Measurements from ENCODE around the gene SLC35C1. TPM values are rescaled to one million over a fixed set of nuclear protein-coding genes. Genes with fewer than 3 reads are reported as not detected.

SLC35C1 gene
- total RNA-seq, 1 donor from 2014 or later, result 8.6 TPM

DNA sequence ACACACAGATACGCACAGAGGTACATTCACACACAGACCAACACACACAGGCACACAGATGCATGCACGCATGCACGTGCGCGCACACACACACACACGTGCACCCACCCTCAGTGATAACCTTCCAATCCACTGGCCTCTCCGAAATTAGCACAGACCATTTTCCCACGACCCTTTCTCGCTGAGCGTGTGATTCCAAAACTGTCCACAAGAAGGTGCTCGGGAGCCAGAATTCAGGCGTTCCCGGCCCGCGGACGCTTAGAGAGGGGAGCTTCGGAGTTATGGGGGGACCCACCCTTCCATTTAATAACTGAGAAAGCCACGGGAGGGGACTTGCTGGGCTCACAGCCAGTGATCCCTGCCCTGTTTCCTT, 33.8 kb upstream of the SLC35C1 start:
- Mint-ChIP-seq H3K4me1 (peaks cover 9% of the 10 kb centered on the region), H3K9me3 (no peaks in the 10 kb centered on the region), H3K27me3 (peaks cover 6% of the 10 kb centered on the region), H3K27ac (peak overlapping the region; percentile 64), H3K4me3 (peak overlapping the region; percentile 89), H3K36me3 (ENCODE audit: low read depth) (no peaks in the 10 kb centered on the region)
- ATAC-seq (ENCODE audit: low read depth), result peak; percentile 69
- CTCF ChIA-PET, result interaction anchor here (0.7 to 3.7 kb wide), 26 partner anchors 9 to 1194 kb away, joined by 3 to 54 read pairs (median 5); partner anchors contain the start of gene SLC35C1
- TF ChIP-seq, protein P1, sequence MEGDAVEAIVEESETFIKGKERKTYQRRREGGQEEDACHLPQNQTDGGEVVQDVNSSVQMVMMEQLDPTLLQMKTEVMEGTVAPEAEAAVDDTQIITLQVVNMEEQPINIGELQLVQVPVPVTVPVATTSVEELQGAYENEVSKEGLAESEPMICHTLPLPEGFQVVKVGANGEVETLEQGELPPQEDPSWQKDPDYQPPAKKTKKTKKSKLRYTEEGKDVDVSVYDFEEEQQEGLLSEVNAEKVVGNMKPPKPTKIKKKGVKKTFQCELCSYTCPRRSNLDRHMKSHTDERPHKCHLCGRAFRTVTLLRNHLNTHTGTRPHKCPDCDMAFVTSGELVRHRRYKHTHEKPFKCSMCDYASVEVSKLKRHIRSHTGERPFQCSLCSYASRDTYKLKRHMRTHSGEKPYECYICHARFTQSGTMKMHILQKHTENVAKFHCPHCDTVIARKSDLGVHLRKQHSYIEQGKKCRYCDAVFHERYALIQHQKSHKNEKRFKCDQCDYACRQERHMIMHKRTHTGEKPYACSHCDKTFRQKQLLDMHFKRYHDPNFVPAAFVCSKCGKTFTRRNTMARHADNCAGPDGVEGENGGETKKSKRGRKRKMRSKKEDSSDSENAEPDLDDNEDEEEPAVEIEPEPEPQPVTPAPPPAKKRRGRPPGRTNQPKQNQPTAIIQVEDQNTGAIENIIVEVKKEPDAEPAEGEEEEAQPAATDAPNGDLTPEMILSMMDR (IDR thresholded peaks at IDR 0.05), result no peak
- intact Hi-C loops (cut with micrococcal nuclease), result loop anchor here (1.0 kb wide), 5 partner anchors 34 to 431 kb away; partner anchors contain the start of gene SLC35C1
- peak; percentile 74 for DNase-seq
- POLR2A ChIA-PET, result interaction anchor here (1.2 kb wide), 1 partner anchor 235 kb away, joined by 7 read pairs; no protein-coding TSS in a partner anchor

DNA sequence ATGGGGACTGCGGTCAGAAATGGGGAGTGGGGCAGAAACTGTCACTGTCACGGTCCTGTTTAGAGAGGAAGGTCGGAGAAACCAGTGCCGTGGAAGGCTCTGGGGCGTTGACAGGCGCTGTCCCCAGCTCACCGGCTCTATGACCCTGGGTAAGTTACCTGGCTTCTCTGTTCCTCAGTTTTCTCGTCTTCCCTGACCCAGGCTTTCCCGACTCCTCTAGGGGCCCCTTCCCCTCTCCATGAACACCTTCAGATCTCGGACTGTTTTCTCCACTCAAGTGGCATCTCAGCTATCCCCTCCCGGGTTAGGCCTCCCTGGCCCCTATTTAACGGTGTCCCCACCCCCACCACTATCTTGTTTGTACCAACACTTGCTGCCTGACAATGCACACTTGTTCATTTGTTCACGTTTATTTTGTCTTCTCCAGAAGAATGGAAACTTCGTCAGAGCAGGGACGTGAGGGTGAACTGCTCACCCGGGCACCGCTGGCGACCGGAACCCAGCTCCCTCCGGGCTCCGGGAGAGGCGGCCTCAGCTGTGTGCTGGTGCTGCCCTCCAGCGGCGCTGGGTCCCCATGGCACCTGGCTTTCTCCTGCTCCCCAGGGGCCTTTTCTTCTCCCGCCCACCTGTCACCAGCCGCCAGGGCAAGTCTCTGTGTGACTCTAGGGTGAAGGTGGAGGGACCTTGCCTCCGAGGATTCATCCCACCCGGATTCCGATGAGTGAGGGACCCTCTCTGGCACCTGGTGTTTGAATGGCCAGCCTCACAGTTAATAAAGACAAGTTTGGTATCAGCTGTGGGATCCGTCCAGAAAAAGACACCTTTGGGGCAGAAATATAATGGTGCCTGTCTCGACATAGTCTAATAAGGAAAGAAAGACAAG, 33.1 kb upstream of the SLC35C1 start:
- DNase-seq (peak; percentile 71), ATAC-seq (ENCODE audit: low read depth) (peak; percentile 88)
- H3K4me3 Mint-ChIP-seq, result peak overlapping the region; percentile 89
- H3K36me3 Mint-ChIP-seq (ENCODE audit: low read depth), result no peaks in the 10 kb centered on the region
- H3K9me3 Mint-ChIP-seq, result no peaks in the 10 kb centered on the region
- ChIA-PET CTCF (interaction anchor here (0.6 to 3.7 kb wide), 35 partner anchors 10 to 1194 kb away, joined by 3 to 54 read pairs (median 4); partner anchors contain the start of genes CRY2 and SLC35C1), POLR2A (interaction anchor here (1.0 to 1.2 kb wide), 2 partner anchors 235 to 347 kb away, joined by 3 to 7 read pairs; no protein-coding TSS in a partner anchor)
- H3K4me1 Mint-ChIP-seq, result peaks cover 9% of the 10 kb centered on the region
- peaks cover 3% of the 10 kb centered on the region for H3K27me3 Mint-ChIP-seq
- intact Hi-C loops (cut with micrococcal nuclease), result loop anchor here (1.0 to 2.0 kb wide), 6 partner anchors 33 to 661 kb away; partner anchors contain the start of gene SLC35C1
- peak overlapping the region; percentile 64 for H3K27ac Mint-ChIP-seq
- TF ChIP-seq, protein P1 (IDR thresholded peaks at IDR 0.05), result no peak

DNA sequence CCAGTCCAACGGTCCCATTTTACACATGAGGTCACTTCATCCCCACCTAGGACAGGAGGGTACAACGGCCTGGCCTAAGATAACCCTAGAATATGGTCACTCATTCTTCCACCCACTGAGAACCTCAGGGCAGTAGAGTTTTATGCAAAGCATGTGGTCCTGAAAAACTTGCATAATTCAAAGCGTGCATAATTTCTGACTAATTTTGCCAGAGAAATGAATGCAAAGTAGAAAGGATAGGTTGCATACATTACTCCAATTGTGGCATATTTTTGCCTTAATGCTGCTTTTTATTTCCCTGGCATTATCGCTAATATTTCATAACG, 32.5 kb upstream of the SLC35C1 start:
- ATAC-seq (ENCODE audit: low read depth), result no peak
- CTCF ChIA-PET, result interaction anchor here (1.0 to 3.7 kb wide), 19 partner anchors 10 to 662 kb away, joined by 3 to 54 read pairs (median 6); partner anchors contain the start of genes CRY2 and SLC35C1

DNA sequence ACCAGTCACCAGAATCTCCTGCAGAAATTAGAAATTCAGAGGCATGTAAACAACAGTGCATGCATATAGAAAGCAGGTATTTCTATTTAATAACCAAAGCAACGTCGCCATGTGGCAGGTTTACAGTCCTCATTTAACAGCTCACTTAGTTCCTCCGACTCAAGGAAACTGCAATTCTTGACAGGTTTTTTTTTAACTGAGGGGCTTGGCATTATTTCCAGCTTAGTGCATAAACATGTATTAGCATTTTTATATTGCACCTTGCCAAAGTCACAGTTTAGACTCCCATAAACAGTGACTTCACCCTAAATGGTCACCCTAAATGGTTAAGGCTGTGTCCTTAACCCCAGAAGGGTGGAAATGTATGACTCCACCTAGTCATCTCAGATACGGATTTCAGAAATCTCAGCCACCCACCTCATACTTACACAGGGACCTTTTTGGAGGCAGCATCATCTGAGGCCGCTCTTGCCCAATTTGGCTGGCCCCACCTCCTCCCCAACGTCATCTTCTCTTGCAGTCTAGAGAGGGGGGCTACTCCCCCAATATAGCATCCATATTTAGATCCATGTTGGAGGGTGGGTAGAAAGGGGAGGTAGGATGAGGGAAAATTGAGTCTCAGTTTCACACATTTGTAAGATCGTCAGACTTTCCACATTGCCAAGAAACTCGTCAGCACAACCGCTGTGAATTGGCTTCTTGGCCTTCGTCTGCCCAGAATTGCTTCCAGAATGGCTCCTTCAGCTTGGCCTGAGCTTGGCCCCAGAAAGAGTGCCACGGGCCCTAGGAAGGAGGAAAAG, 31.8 kb upstream of the SLC35C1 start:
- intact Hi-C loops (cut with micrococcal nuclease), result loop anchor here (2.0 kb wide), 1 partner anchor 662 kb away; no protein-coding TSS in a partner anchor
- Mint-ChIP-seq H3K27ac (no peak overlapping the region), H3K9me3 (no peaks in the 10 kb centered on the region), H3K4me1 (peaks cover 9% of the 10 kb centered on the region), H3K4me3 (no peak overlapping the region), H3K36me3 (ENCODE audit: low read depth) (no peaks in the 10 kb centered on the region), H3K27me3 (peaks cover 5% of the 10 kb centered on the region)
- ATAC-seq (ENCODE audit: low read depth), result no peak
- ChIA-PET POLR2A (no interaction called here), CTCF (interaction anchor here (2.1 to 3.7 kb wide), 3 partner anchors 46 to 401 kb away, joined by 9 to 54 read pairs (median 14); no protein-coding TSS in a partner anchor)
- TF ChIP-seq, protein P1 (IDR thresholded peaks at IDR 0.05), result no peak
- no peak for DNase-seq

More for the DNA sequence above, 32.5 kb upstream of the SLC35C1 start:
- H3K4me3 Mint-ChIP-seq, result peak overlapping the region; percentile 89
- no peak for DNase-seq
- no peaks in the 10 kb centered on the region for H3K36me3 Mint-ChIP-seq (ENCODE audit: low read depth)
- intact Hi-C loops (cut with micrococcal nuclease), result loop anchor here (2.0 kb wide), 1 partner anchor 662 kb away; no protein-coding TSS in a partner anchor
- H3K27me3 Mint-ChIP-seq, result peaks cover 2% of the 10 kb centered on the region
- no peak overlapping the region for H3K27ac Mint-ChIP-seq
- POLR2A ChIA-PET, result interaction anchor here (1.0 kb wide), 1 partner anchor 346 kb away, joined by 3 read pairs; no protein-coding TSS in a partner anchor
- H3K4me1 Mint-ChIP-seq, result peaks cover 9% of the 10 kb centered on the region
- TF ChIP-seq, protein P1 (IDR thresholded peaks at IDR 0.05), result no peak
- no peaks in the 10 kb centered on the region for H3K9me3 Mint-ChIP-seq
